ENCODE measurements around the gene TSHZ2. TPM values are rescaled to one million over a fixed set of nuclear protein-coding genes. Genes with fewer than 3 reads are reported as not detected.
"Not testable (repeated sequence)": the region's sequence is repeated elsewhere in the genome, so short reads cannot be mapped to it uniquely, and the experiment has no call there.

The TSHZ2 gene
- total RNA-seq, 1 experiment from 2014 or later, result not detected

GRCh38 chr20:53336892-53337291 lies 364.7 kb downstream of the TSHZ2 start:
- DNase-seq (ENCODE audit: low spot score), result no peak

DNA sequence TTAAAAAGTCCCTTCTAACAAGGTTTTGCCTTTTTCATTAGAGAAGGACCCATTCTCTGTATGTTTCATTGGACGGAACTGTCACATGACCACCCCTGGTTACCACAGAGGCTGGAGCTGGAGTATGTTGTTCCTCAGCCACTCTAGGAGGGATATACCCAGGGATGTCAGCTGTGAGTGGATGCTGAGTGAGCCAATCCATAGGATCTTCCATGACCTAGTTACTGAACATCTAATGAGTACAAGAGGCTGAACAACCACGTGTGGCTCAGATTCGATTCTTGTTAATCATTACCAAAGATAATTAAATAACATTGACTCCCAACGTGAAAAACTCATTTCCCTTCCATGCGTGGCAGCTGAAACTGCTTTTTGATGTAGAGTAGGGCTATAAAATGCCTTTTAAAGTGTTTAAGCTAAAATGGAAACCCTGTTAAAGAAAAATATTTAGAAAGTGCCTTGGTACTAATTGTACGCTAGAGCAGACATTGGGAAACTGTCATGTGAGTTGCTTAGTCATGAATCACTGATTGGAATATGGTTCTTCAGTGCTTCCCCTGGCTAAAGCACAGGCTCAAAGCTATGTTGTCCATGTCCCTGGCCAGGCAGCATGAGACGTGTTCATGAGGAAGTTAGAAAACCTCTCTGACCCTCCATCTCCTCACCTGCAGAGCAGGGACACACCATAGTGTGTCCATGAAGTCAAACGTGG lies 365.4 kb downstream of the TSHZ2 start:
- DNase-seq (ENCODE audit: low spot score), result no peak

DNA sequence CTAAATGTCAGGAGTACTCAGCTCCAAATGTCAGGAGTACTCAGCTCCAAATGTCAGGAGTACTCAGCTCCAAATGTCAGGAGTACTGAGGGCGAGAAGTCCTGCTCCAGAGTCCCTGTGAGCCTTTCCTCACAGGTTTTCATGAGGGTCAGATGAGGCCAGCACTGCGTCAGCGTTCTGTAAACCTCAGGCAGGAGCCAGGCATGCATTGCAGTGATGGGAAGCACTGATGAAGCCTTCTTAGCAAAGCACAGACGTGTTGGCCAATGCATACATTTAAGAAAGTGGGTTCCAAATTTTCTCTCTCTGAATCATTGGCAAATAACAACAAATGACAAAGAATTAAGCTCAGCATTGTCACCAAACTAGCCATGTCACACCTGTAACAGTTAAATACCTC lies 366.6 kb downstream of the TSHZ2 start:
- no peak for DNase-seq (ENCODE audit: low spot score)

GRCh38 chr20:53342429-53342828 lies 370.3 kb downstream of the TSHZ2 start:
- no peak for DNase-seq (ENCODE audit: low spot score)

GRCh38 chr20:53343448-53343847 lies 371.3 kb downstream of the TSHZ2 start:
- DNase-seq (ENCODE audit: low spot score), result no peak

DNA sequence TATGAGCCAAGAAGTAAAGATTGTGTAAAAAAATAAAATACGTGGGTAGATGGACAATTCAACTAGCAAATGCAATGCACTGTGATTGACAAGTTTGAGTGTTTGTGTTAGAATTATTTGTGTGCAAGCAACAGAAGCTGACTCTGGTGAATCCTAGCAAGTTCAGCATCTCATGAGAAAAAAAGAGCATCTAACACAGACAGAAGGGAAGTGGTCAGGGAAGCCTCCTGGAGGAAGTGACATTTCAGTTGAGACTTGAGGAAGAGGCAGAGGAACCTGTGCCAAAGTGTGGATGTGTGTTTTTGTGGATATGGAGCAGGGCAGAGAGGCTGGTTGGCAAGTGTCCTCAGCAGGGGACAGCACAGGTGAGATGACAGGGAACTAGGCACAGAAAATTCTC lies 372.7 kb downstream of the TSHZ2 start:
- DNase-seq (ENCODE audit: low spot score), result no peak

DNA sequence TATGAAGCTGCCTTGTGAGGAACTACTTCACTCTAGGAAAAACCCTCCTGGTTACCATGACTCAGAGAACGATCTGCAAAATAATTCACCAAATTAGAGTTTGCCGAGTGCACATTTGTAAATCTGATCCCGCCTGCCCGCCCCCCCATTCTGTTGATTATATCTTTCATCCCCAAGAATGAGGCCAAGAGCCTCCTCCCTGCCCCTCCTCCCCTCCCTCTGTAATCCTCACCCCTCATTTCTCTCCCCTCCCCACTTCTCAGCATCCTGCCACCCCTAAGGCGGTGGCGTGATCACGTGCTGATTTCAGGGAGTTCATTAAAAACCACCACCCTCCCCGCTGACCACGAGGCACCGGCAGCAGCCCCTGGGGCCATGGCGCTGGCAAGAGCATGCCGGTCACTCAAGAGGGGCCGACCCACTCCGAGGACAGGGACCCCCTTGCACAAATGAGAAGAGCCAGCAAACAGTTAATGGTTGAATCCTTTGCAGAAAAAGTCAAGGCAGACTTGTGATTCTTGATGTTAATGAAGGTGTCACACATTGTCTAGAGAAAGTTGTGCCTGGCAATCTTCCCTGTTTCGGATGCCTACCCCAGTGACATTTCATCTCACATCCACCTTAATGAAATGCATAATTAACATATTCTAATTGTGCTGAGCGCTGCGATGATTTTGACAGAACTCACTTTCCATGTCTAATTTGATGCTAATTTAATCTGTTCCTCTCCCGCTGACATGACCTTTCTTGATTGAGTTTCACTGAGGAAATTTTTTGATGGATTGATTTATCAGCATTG lies 373.6 kb downstream of the TSHZ2 start:
- DNase-seq (ENCODE audit: low spot score), result no peak

GRCh38 chr20:53346335-53346648 lies 374.1 kb downstream of the TSHZ2 start:
- DNase-seq (ENCODE audit: low spot score), result peak; percentile 23

- no peak for DNase-seq (ENCODE audit: low spot score)
Measured at GRCh38 chr20:53349730-53350129, 377.6 kb downstream of the TSHZ2 start.

DNA sequence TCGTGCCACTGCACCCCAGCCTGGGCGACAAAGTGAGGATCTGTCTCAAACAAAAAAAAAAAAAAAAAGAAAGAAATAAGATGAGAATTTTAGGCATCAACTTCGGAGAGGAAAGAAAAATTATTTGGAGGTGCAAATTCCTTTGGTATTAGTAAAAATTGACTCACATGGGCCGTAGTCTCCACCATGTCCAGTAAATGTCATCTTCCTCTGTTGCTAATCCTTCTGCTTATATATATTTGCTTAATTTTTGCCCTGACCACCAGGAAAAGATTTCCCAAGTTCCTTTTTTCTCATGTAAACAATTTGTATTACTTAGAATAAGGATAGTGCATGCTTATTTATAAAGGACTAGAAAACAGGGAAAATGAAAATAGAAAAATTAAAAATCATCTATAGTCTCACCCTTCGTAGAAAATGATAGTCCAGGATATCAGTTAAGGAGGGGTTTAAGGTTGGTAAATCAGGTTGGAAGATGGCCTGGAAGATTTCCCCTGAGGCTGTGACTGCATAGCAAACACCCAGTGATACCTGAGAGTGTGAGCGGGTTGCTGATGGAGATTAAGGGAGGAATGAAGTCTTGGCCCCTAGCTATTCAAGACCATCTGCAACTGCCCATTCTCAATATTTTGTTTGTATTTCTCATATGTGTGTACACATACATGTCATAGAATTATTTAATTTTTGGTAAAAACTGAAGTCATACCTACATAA lies 380.7 kb downstream of the TSHZ2 start:
- DNase-seq (ENCODE audit: low spot score), result peak; percentile 22

DNA sequence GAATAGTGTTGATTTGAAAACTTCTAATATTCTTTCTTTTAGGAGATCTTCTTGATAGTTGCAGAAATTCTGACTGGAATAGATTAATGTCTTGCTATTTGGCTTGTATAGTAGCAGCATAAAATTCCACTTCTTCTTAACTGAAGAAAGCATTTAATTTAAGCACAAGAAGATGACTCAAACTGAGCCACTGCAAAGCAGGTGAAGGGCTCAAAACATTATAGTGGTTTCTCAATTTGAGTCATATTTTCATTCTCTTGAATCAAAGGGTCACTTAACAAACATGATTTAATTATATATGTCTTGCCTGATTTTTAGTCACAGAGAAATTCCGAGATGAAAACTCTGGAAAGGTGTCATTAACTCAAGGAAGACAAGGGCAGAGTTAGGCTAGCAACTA lies 382.2 kb downstream of the TSHZ2 start:
- no peak for DNase-seq (ENCODE audit: low spot score)

- no peak for DNase-seq (ENCODE audit: low spot score)
Measured at GRCh38 chr20:53355790-53356189, 383.6 kb downstream of the TSHZ2 start.

GRCh38 chr20:53359425-53359824 lies 387.3 kb downstream of the TSHZ2 start:
- DNase-seq (ENCODE audit: low spot score), result no peak

DNA sequence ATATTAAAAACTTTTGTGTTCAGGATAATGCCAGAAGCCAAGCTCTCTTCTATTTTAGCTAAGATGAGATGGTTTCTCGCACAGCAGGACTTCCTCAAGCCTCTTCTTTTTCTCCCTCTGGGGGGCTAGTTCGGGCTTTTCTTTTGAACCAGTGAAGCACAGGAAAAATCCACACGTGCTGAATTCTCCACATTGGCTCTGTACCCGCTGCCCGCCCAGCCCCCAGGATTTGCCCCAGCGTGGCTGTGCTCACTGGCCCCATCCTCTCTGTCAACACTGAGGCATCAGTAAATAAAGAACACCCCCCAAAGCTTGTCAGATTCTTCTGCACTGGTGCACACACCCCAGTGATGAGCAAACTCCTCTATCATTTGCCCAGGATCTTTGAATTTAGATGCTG lies 388.7 kb downstream of the TSHZ2 start:
- DNase-seq (ENCODE audit: low spot score), result no peak

GRCh38 chr20:53362736-53363135 lies 390.6 kb downstream of the TSHZ2 start:
- DNase-seq (ENCODE audit: low spot score), result no peak

DNA sequence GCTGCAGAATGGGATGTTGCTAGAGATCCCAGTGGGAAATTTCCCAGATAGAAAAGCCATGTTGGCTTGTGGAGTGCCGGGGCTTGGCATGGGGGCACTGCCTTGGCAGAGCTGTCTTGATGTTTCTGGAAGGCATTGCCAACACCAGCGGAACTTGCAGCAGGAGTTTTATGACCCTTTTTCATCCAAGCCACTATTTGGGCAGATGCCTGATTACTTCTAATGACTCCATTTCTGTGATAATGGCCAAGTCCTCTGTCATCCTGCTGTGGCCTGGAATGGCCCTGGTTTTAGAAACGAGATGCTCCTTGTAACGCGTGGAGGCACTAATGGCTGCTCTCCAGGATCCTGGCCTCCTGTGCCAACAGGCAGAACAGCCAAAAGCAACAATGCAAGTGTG lies 392.5 kb downstream of the TSHZ2 start:
- DNase-seq (ENCODE audit: low spot score), result no peak

DNA sequence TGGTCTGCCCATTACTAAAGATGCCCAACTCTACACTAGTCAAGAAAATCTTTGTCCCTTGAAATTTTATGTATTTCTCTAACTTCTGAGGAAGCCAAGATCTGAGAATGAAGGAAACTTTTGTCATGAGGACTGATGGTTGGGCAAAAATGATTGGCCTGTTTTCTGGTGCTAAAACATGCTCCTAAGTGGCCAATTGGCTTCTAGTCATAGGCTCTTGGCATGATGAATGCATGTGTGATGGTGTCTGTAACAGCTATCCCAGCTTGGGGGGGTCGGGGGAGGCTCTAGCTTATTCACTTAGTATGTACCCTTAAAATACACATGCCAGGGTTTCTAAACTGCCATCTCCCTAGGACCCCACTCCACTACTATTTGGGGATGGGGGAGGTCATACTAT lies 392.9 kb downstream of the TSHZ2 start:
- no peak for DNase-seq (ENCODE audit: low spot score)

GRCh38 chr20:53365539-53366075 lies 393.4 kb downstream of the TSHZ2 start:
- DNase-seq (ENCODE audit: low spot score), result no peak

- DNase-seq (ENCODE audit: low spot score), result not testable (repeated sequence)
Measured at GRCh38 chr20:53366928-53367327, 394.8 kb downstream of the TSHZ2 start.

- DNase-seq (ENCODE audit: low spot score), result no peak
Measured at GRCh38 chr20:53369871-53370270, 397.7 kb downstream of the TSHZ2 start.

- DNase-seq (ENCODE audit: low spot score), result no peak
Measured at GRCh38 chr20:53370345-53370961, 398.3 kb downstream of the TSHZ2 start.

DNA sequence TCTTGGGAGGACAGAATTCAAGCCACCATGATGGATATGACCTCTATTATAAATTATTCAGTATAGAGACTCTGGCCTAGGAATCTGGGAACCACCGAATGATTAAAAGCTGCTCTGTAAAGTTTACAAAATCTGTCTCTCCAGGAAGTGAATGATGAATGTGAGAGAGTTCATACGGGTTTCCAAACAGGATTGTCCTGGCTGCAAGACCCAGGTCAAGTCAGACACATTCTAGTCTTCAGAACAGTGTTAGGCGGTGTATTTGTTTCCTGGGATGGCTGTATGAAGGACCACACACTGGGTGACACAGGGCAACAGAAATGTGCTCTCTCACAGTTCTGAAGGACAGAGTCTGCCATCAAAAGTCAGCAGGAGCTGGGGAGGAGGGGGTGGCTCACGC lies 399.1 kb downstream of the TSHZ2 start:
- DNase-seq (ENCODE audit: low spot score), result no peak
